PC-3 (cell line): ENCODE data around the gene RHOG.

Experiments
- EZH2 ChIP-seq: fragments of 300-600 bp; sonication (generic); IDR thresholded peaks from one replicate; pipeline ENCODE4 v1.6.1; 2017; ENCODE audit warnings: antibody characterized with exemption, mild to moderate bottlenecking, low read length; ENCODE audit not compliant: unreplicated experiment
- TF ChIP-seq, protein P1 (sequence below): fragments of 300-600 bp; sonication (generic); conservative IDR thresholded peaks from 2 replicates; pipeline ENCODE4 v1.5.1; 2017; ENCODE audit warnings: antibody characterized with exemption, low read depth, mild to moderate bottlenecking, low read length

DNA sequence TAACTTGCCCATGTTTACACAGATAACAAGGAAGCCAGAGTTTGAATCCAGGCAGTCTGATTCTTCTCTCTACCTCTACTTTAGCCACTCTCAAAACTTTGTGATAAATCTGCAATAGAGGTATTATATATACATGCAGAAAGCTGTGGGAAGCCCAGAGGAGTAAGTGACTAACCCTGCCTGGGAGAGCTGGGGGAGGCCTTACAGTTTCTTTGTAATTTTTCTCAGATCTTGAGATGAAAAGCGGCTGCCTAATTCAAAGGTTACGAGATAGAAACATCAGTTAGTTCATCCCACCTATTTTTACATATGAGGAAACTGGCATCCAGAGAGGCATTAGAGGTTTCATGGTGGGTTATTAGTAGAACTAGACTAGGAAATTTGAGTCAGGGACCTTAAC lies 19.6 kb upstream of the RHOG start:
- TF ChIP-seq, protein P1, sequence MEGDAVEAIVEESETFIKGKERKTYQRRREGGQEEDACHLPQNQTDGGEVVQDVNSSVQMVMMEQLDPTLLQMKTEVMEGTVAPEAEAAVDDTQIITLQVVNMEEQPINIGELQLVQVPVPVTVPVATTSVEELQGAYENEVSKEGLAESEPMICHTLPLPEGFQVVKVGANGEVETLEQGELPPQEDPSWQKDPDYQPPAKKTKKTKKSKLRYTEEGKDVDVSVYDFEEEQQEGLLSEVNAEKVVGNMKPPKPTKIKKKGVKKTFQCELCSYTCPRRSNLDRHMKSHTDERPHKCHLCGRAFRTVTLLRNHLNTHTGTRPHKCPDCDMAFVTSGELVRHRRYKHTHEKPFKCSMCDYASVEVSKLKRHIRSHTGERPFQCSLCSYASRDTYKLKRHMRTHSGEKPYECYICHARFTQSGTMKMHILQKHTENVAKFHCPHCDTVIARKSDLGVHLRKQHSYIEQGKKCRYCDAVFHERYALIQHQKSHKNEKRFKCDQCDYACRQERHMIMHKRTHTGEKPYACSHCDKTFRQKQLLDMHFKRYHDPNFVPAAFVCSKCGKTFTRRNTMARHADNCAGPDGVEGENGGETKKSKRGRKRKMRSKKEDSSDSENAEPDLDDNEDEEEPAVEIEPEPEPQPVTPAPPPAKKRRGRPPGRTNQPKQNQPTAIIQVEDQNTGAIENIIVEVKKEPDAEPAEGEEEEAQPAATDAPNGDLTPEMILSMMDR = no peak
- no peak for TF ChIP-seq EZH2
